ENCODE measurements around the gene BBS4. TPM values are rescaled to one million over a fixed set of nuclear protein-coding genes. Genes with fewer than 3 reads are reported as not detected.

BBS4 gene
- total RNA-seq, 1 donor from 2014 or later, result 17.7 TPM

GRCh38 chr15:72766780-72767179 is 80.8 kb downstream of the BBS4 start:
- peaks cover 4% of the 10 kb centered on the region for H3K9me3 Mint-ChIP-seq (ENCODE audit: unreplicated experiment)
- H3K27me3 Mint-ChIP-seq (ENCODE audit: low read depth, unreplicated experiment), result no peaks in the 10 kb centered on the region
- Histone ChIP-seq H3K9me3 (ENCODE audit: insufficient read depth, low read depth, low read length) (no peaks in the 10 kb centered on the region), H3K79me2 (ENCODE audit: insufficient read depth, low read length) (peaks cover 25% of the 10 kb centered on the region), H2AFZ (ENCODE audit: low read depth, low read length) (no peak overlapping the region), H3K36me3 (ENCODE audit: insufficient read depth, low read length) (peaks cover 28% of the 10 kb centered on the region), H3K27me3 (ENCODE audit: insufficient read depth, low read length) (no peaks in the 10 kb centered on the region), H4K20me1 (ENCODE audit: insufficient read depth, low read length) (peaks cover 16% of the 10 kb centered on the region), H3K4me1 (ENCODE audit: insufficient read depth, low read length) (peaks cover 4% of the 10 kb centered on the region), H3K27ac (ENCODE audit: low read depth, low read length) (no peak overlapping the region), H3K9ac (ENCODE audit: low read length) (no peak overlapping the region), H3K4me2 (ENCODE audit: low read length) (no peak overlapping the region), H3K4me3 (ENCODE audit: insufficient read depth, low read depth, low read length) (no peak overlapping the region)
- no peak overlapping the region for H3K4me3 Mint-ChIP-seq (ENCODE audit: unreplicated experiment)
- peaks cover 12% of the 10 kb centered on the region for H3K4me1 Mint-ChIP-seq (ENCODE audit: low read depth, unreplicated experiment)
- no peak overlapping the region for H3K27ac Mint-ChIP-seq (ENCODE audit: unreplicated experiment)
- H3K36me3 Mint-ChIP-seq (ENCODE audit: low read depth, unreplicated experiment), result peaks cover 40% of the 10 kb centered on the region
- DNase-seq (ENCODE audit: low read depth) (no peak), FAIRE-seq (no peak)
- TF ChIP-seq EZH2 (IDR thresholded peaks at IDR 0.05; ENCODE audit: insufficient read depth, low read length) (no peak), CTCF (IDR thresholded peaks at IDR 0.05; ENCODE audit: insufficient read depth, low read depth, low read length) (no peak)

GRCh38 chr15:72770673-72771328 is 84.8 kb downstream of the BBS4 start:
- Mint-ChIP-seq H3K4me3 (ENCODE audit: unreplicated experiment) (no peak overlapping the region), H3K4me1 (ENCODE audit: low read depth, unreplicated experiment) (peaks cover 8% of the 10 kb centered on the region), H3K27me3 (ENCODE audit: low read depth, unreplicated experiment) (no peaks in the 10 kb centered on the region), H3K36me3 (ENCODE audit: low read depth, unreplicated experiment) (peaks cover 31% of the 10 kb centered on the region), H3K9me3 (ENCODE audit: unreplicated experiment) (peaks cover 4% of the 10 kb centered on the region), H3K27ac (ENCODE audit: unreplicated experiment) (peak overlapping the region; percentile 45)
- TF ChIP-seq EZH2 (IDR thresholded peaks at IDR 0.05; ENCODE audit: insufficient read depth, low read length) (no peak), CTCF (IDR thresholded peaks at IDR 0.05; ENCODE audit: insufficient read depth, low read depth, low read length) (no peak)
- H3K27me3 ChIP-seq (ENCODE audit: insufficient read depth, low read length), result no peaks in the 10 kb centered on the region
- H3K9me3 ChIP-seq (ENCODE audit: insufficient read depth, low read depth, low read length), result no peaks in the 10 kb centered on the region
- peaks cover 40% of the 10 kb centered on the region for H4K20me1 ChIP-seq (ENCODE audit: insufficient read depth, low read length)
- peaks cover 4% of the 10 kb centered on the region for H3K4me1 ChIP-seq (ENCODE audit: insufficient read depth, low read length)
- H3K4me2 ChIP-seq (ENCODE audit: low read length), result no peak overlapping the region
- peaks cover 38% of the 10 kb centered on the region for H3K79me2 ChIP-seq (ENCODE audit: insufficient read depth, low read length)
- H3K9ac ChIP-seq (ENCODE audit: low read length), result no peak overlapping the region
- no peak overlapping the region for H3K4me3 ChIP-seq (ENCODE audit: insufficient read depth, low read depth, low read length)
- peaks cover 38% of the 10 kb centered on the region for H3K36me3 ChIP-seq (ENCODE audit: insufficient read depth, low read length)
- DNase-seq (ENCODE audit: low read depth) (no peak), FAIRE-seq (no peak)
- H2AFZ ChIP-seq (ENCODE audit: low read depth, low read length), result no peak overlapping the region
- H3K27ac ChIP-seq (ENCODE audit: low read depth, low read length), result no peak overlapping the region

GRCh38 chr15:72771329-72771725 is 85.3 kb downstream of the BBS4 start:
- Mint-ChIP-seq H3K4me3 (ENCODE audit: unreplicated experiment) (no peak overlapping the region), H3K9me3 (ENCODE audit: unreplicated experiment) (peaks cover 4% of the 10 kb centered on the region), H3K4me1 (ENCODE audit: low read depth, unreplicated experiment) (peaks cover 8% of the 10 kb centered on the region), H3K27me3 (ENCODE audit: low read depth, unreplicated experiment) (no peaks in the 10 kb centered on the region), H3K36me3 (ENCODE audit: low read depth, unreplicated experiment) (peaks cover 27% of the 10 kb centered on the region), H3K27ac (ENCODE audit: unreplicated experiment) (no peak overlapping the region)
- Histone ChIP-seq H3K79me2 (ENCODE audit: insufficient read depth, low read length) (peaks cover 40% of the 10 kb centered on the region), H3K9me3 (ENCODE audit: insufficient read depth, low read depth, low read length) (no peaks in the 10 kb centered on the region), H2AFZ (ENCODE audit: low read depth, low read length) (no peak overlapping the region), H3K4me3 (ENCODE audit: insufficient read depth, low read depth, low read length) (no peak overlapping the region), H3K9ac (ENCODE audit: low read length) (no peak overlapping the region), H4K20me1 (ENCODE audit: insufficient read depth, low read length) (peaks cover 36% of the 10 kb centered on the region), H3K4me2 (ENCODE audit: low read length) (no peak overlapping the region), H3K27ac (ENCODE audit: low read depth, low read length) (no peak overlapping the region), H3K27me3 (ENCODE audit: insufficient read depth, low read length) (no peaks in the 10 kb centered on the region), H3K36me3 (ENCODE audit: insufficient read depth, low read length) (peaks cover 38% of the 10 kb centered on the region), H3K4me1 (ENCODE audit: insufficient read depth, low read length) (peaks cover 4% of the 10 kb centered on the region)
- FAIRE-seq, result no peak
- no peak for DNase-seq (ENCODE audit: low read depth)
- TF ChIP-seq EZH2 (IDR thresholded peaks at IDR 0.05; ENCODE audit: insufficient read depth, low read length), result no peak
- no peak for TF ChIP-seq CTCF (IDR thresholded peaks at IDR 0.05; ENCODE audit: insufficient read depth, low read depth, low read length)

Data from astrocyte (in vitro differentiated cells and primary cell).